HG03135 (cell line): ENCODE data around the gene C9orf50.
"Not testable (repeated sequence)": the region's sequence is repeated elsewhere in the genome, so short reads cannot be mapped to it uniquely, and the experiment has no call there.

Source experiments
- ATAC-seq: cut with Tn5 transposase; IDR thresholded peaks from one replicate; pipeline ENCODE4 v1.9.1; 2021; ENCODE audit warnings: mild to moderate bottlenecking, moderate library complexity; ENCODE audit not compliant: unreplicated experiment

C9orf50 gene, protein sequence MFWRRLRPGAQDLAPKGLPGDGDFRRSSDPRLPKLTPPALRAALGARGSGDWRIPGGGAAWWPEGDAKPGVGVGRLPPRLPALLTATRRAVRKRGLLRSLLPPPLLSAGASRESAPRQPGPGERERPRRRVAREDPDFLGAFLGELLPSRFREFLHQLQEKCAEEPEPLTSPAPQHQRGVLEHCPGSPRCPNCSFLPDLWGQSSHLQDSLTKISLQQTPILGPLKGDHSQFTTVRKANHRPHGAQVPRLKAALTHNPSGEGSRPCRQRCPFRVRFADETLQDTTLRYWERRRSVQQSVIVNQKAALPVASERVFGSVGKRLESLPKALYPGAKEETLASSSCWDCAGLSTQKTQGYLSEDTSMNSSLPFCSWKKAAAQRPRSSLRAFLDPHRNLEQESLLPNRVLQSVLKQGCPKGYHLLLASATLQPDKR

DNA sequence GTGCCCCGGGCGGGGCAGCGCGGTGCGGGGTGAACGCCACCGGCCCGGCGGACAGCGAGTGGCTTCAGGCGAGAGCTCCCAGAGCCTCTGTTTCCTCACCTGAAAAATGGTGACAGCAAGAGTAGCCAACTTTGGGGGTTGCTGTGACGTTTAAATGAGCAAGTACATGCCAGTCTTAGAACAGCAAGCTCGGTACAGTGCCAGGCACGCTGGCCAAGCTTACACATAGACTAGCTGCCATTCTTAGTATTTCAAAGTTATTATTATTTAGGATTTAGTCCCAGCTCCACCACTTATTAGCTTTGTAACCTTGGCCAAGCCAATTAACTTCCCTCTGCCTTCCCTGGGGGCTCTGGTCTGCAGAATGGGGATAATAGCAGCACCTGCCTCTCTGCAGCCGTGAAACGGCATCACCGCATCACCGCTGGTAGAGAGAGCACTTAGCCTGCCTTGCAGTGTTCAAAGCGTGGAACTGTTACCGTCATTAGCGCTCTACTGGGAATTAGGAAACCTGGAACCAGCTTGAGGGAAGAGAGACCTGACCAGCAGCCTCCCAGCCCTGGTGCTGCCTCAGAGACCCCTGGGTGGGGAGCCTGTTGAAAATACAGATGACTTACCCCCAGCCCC is at the start of gene C9orf50:
Gene C9orf50, minus strand, starts transcription at position 433 of the 627 bp plus-strand sequence. CDS start 527 bp downstream, outside the sequence.
- ATAC-seq: no peak

DNA sequence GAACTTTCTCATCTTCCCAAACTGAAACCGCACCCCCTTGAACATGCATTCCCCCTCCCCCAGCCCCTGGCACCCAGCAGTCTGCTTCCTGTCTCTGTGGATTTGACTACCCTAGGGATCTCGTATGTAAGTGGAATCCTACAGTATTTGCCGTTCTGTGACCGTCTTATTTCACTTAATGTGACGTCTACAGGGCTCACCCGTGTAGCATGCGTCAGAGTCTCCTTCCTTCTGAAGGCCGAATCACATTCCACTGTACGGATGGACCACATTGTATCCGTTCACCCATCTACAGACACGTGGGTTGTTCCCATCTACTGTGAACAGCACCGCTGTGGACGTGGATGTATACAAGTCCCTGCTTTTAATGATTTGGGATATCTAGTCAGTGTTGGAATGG is 49.0 kb upstream of the C9orf50 start:
- no peak for ATAC-seq

DNA sequence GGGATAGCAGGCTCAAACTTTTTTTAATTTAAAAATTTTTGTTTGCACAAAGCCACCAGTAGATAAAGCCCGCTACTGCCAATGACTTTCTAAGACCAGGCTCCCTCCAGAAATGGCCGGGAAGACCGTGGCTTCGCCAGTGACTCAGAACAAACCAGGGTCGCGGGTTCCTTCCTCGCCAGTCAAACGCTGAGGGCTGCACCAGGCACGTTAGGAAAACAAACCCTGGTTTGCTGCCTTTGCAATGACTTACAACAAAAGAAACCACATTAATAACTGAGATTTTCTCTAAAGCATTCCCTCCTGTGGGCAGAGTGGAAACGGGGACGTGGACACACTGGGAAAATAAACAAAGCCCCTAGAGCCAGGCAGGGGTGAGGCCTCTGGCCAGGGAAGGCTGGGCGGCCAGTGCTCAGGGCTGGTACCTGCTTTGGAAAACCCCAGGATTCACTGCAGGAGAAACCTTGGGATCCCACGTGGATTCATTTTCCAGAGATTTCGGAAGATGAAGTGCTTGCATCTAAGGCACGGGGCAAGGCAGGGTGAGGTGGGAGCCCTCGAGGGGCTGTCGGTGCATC is 48.3 kb upstream of the C9orf50 start:
- ATAC-seq: no peak

- ATAC-seq: no peak
These were observed 46.9 kb upstream of the C9orf50 start for GRCh38 chr9:129667850-129668249.

- no peak for ATAC-seq
These were observed 46.5 kb upstream of the C9orf50 start for GRCh38 chr9:129667378-129667777.

DNA sequence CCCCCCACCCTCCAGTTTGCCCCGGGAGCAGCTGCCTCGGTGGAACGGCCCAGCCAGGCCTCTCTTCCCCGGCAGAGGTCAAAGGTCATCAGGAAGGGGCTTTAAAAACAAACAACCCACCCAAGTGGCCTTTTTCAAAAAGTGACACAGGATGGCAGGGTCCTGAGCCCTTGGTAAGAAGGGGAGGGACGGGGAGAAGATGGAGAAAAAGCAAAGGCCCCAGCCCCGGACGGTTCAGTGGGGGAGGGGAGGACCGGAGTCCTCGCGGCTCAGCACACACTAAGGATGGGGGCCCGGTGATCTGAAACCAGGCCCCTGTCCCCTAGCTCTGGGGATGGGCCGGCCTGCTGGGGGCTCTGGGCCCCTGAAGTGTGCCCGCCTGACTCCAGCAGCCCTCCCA is 45.7 kb upstream of the C9orf50 start:
- no peak for ATAC-seq

GRCh38 chr9:129665814-129666520 is 45.1 kb upstream of the C9orf50 start:
- no peak for ATAC-seq

DNA sequence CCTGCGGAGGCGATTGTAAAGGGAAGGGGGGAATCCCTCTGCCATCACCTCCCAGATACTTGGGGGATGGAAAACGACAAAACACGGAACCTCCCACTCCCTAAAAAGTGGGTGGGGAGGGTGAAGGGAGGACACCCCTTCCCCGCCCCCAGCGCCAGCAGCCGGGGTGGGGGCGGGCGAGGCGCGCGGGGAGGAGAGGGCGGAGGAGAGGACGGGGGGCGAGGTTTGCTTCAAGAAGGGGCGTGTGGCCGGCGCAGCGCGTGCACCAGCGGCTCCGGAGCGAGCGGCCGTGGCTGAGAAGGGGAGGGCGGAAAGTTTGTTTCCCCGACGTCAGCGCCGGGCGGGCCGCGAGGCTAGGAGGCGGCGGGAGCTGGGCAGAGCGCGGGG is 44.5 kb upstream of the C9orf50 start, which contains the start of gene PRRX2:
Gene PRRX2, plus strand, starts transcription at position 259 of the 387 bp plus-strand sequence. CDS start 221 bp downstream, outside the sequence.
- ATAC-seq: no peak

- no peak for ATAC-seq
These were observed 44.0 kb upstream of the C9orf50 start for GRCh38 chr9:129664746-129665388.

DNA sequence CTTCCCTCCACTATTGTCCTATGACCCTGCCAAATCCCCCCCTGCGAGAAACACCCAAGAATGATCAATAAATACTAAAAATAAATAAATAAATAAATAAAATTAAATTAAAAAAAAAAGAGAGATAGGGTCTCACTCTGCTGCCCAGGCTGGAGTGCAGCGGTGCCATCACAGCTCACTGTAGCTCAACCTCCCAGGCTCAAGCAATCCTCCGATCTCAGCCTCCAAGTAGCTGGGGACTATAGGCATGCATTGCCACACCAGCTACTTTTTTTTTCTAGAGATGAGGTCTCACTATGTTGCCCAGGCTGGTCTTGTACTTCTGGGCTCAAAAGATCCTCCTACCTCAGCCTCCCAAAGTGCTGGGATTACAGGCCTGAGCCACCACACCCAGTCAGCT is 41.3 kb upstream of the C9orf50 start:
- not testable (repeated sequence) for ATAC-seq

DNA sequence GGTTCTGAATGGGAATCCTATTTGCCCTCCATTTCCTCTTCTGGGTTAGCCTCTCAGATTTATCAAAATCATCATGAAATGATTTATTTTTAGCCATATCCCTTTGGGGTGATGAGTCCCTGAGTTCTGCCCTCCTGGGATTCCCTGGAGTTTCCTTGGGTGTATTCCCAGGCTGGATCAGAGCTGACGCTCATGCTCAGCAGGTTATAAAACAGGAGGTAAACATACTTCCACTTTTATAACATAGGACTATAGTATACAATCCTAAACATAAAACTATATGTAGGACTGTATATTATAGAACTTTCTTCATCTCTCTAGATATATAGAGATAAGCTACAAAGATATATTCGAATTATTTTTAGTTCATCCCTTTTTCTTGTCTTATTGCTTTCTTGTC is 40.1 kb upstream of the C9orf50 start:
- no peak for ATAC-seq

DNA sequence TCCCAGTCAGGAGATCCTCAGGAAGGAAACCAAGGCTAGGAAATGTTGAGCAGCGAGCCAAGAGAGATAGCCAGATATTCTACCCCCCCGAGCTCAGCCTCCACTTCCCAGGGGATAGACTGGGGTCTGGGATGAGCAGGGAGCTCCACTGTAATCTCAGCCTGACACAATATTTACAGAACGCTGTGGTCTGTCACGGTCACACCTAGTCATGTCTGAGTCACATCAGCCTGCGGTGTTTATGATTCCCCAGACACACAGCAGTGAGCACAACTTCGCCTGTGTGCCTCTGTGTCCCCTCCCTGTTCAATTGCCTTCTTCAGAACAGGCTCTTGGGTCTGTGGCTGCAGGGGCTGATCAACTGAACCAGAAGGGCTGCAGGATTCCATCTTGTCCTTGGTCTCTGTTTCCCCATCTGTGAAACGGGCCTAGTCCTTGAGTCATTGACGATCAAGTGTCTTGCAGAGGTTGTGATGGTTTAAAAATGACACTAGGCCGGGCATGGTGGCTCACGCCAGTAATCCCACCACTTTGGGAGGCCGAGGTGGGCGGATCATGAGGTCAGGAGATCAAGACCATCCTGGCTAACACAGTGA is 36.0 kb upstream of the C9orf50 start:
- ATAC-seq: no peak

GRCh38 chr9:129655696-129656095 is 34.8 kb upstream of the C9orf50 start:
- no peak for ATAC-seq

DNA sequence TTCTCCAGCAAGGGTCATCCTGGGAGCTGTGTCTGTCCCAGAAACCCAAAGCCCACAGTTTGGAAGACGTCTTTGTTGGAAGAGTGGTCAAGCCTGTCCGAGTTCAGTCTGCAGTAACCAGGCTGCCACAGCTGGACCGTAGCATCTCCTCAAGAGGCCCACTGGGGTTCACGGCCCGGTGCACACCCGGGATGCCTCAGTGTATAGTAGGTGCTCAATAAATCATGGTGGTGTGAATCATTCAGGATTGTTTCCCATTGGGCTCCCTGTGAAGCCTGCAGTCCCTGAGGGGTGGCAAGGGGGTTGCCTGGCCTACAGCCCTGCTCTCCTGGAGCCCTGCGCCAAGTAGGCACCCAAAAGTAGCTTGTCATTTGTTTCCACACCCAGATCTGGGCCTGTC is 34.3 kb upstream of the C9orf50 start:
- no peak for ATAC-seq

DNA sequence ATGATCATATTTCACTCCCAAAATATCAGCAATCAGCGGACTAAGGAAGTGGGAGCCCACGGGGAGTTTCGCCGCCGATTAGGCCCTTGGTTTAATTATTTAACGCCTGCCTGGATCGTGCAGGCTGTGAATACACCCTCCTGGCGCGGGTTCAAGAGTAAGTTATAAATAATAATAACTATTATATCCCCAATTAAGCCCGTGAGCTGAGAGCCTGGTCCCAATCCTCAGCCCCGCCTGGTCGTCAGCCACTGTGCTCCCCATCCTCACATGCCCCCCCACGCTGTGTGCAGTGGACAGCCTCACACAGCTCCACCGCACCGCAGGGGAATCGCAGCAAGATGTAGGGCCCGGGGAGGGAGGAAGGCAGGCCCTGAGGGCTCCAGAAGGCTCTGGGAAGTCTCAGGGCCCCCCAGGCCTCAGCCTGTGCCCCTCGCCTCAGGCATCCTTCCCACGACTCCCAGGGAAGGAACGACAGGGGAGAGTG is 33.7 kb upstream of the C9orf50 start:
- ATAC-seq: no peak

GRCh38 chr9:129653823-129654553 is 33.1 kb upstream of the C9orf50 start:
- no peak for ATAC-seq

DNA sequence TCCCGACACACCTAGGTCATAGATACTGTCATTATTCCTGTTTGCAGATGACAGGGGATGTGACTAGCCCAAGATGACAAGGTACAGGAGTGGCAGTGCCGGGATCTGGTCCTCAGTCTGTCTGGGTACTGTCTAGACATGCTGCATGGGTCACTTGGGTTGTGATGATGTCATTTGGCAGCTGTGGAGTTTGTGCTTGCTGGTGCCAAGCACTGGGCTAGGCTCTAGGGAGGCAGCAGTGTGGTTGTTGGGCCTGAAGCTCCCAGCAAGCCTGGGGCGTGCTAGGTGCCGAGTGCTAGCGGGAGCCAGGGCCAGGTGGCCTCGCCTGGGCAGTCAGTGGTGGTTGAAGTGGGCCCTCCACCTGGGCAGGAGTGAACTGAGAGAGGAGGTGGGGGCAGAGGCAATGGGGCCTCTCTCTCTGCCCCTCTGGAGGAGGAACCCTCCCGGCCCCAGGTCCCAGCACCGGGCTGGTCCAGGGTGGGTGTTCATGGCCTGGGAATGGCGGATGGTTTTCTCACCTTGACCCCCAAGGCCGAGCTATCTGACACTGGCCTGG is 29.9 kb upstream of the C9orf50 start:
- no peak for ATAC-seq

DNA sequence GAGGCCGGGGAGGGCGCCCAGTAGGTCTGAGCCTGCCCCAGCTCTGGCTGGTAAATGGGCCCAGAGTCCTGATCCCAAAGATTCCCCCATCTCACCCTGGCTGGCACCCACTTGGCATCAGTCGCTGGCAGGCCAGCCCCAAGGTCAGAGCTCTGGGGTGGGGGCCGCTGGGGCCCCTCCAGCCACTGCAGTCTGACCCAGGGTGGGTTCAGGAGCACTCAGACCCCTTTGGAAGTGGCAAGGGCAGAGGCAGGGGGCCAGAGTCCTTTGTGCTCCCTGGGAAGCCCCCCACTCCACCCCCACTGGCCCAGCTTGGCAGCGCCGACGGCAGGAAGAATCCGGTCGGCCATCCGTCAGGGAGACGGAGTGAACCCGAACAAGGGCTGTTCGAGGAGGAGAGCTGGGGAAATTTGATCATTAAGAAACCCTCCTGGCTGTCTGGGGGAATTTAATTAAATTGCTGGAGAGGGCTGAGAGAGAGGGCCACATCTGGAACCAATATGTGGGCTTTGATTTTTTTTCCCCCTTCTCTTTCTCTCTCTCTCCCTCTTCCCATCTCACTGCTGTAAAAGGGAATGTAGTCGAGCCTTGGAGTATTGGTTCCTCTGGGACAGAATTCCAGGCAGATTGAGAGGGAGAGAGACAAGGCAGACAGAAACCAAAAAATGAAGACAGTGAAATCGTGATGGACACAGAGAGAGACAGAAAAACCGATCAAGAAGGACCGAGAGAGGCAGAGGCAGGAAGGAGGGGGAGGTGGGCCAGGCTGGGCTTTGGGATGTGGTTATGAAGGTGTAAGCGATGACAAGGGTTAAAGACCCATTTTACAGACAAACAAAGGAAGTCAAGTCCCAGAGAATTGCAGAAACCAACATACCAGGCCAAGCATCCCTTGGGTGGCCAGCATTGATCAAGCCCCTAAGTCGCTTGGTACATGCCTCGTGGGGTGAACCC is 29.1 kb upstream of the C9orf50 start:
- ATAC-seq: no peak
